BJ (cell line): ENCODE results near the gene SYNGAP1. TPM values are rescaled to one million over a fixed set of nuclear protein-coding genes. Genes with fewer than 3 reads are reported as not detected.
"Not testable (repeated sequence)": the region's sequence is repeated elsewhere in the genome, so short reads cannot be mapped to it uniquely, and the experiment has no call there.

ENCODE experiments used
- CTCF ChIA-PET: fragments of 350-600 bp; formaldehyde crosslinking; extraction: SDS; loops from one replicate; lab custom pipeline; 2021; ENCODE audit warnings: antibody characterized with exemption, inconsistent platforms; lab: Yijun Ruan, JAX
- POLR2A ChIA-PET: fragments of 300-600 bp; sonication (Branson Sonifier 250); formaldehyde crosslinking; extraction: SDS; loops from one replicate; lab custom pipeline; 2021; ENCODE audit warnings: antibody characterized with exemption; lab: Charles Lee
- DNase-seq: peaks from one replicate; pipeline ENCODE4 v3.0.0-alpha.2; 2011; ENCODE audit warnings: low read depth
- H3K27me3 ChIP-seq: 2 replicates; pipeline ENCODE4 v1.6.0; 2011; ENCODE audit warnings: low read length; ENCODE audit not compliant: control insufficient read depth, insufficient read depth
- H3K36me3 ChIP-seq: 2 replicates; pipeline ENCODE4 v1.5.1; 2011; ENCODE audit warnings: low read length; ENCODE audit not compliant: control insufficient read depth, insufficient read depth
- H3K4me3 ChIP-seq: 2 replicates; pipeline ENCODE4 v1.5.1; 2011; ENCODE audit warnings: low read depth, mild to moderate bottlenecking, control low read depth, low read length
- CTCF ChIP-seq: IDR thresholded peaks from 2 replicates; pipeline ENCODE4 v1.5.1; 2011; ENCODE audit warnings: low read depth, mild to moderate bottlenecking, control low read depth, inconsistent platforms, low read length, moderate library complexity; ENCODE audit not compliant: insufficient read depth
- polyA plus RNA-seq: library from polyadenylated mRNA; depleted of rRNA; stranded (reverse); fragments of >200 nt; gene quantifications from 2 replicates; pipeline ENCODE4 v1.2.3, GENCODE V29; 2011

SYNGAP1 gene
- polyA plus RNA-seq, 1 experiment = 5.7 TPM

GRCh38 chr6:33481192-33481591 lies 61.3 kb downstream of the SYNGAP1 start:
- TF ChIP-seq CTCF = no peak
- DNase-seq = no peak
- CTCF ChIA-PET = no interaction called here
- H3K36me3 ChIP-seq = no peaks in the 10 kb centered on the region
- H3K4me3 ChIP-seq = no peak overlapping the region
- POLR2A ChIA-PET = no interaction called here
- peaks cover 7% of the 10 kb centered on the region for H3K27me3 ChIP-seq

- H3K27me3 ChIP-seq, DNase-seq, H3K4me3 ChIP-seq, POLR2A ChIA-PET, H3K36me3 ChIP-seq, CTCF ChIA-PET: not testable (repeated sequence)
Measured at GRCh38 chr6:33482620-33483019, 62.8 kb downstream of the SYNGAP1 start.

GRCh38 chr6:33483678-33484077 lies 63.8 kb downstream of the SYNGAP1 start:
- peaks cover 5% of the 10 kb centered on the region for H3K27me3 ChIP-seq
- ChIA-PET POLR2A (no interaction called here), CTCF (no interaction called here)
- no peaks in the 10 kb centered on the region for H3K36me3 ChIP-seq
- DNase-seq = no peak
- no peak for TF ChIP-seq CTCF
- no peak overlapping the region for H3K4me3 ChIP-seq

- H3K36me3 ChIP-seq, CTCF ChIA-PET, DNase-seq: not testable (repeated sequence)
Measured at GRCh38 chr6:33484673-33485262, 64.9 kb downstream of the SYNGAP1 start.

GRCh38 chr6:33485680-33486079 lies 65.8 kb downstream of the SYNGAP1 start:
- H3K27me3 ChIP-seq, CTCF ChIA-PET, POLR2A ChIA-PET, H3K4me3 ChIP-seq, H3K36me3 ChIP-seq, DNase-seq: not testable (repeated sequence)

More at GRCh38 chr6:33484673-33485262, 64.9 kb downstream of the SYNGAP1 start:
- POLR2A ChIA-PET, H3K4me3 ChIP-seq, H3K27me3 ChIP-seq: not testable (repeated sequence)

GRCh38 chr6:33488339-33488738 lies 68.5 kb downstream of the SYNGAP1 start:
- no peak for TF ChIP-seq CTCF
- POLR2A ChIA-PET = no interaction called here
- Histone ChIP-seq H3K36me3 (no peaks in the 10 kb centered on the region), H3K4me3 (no peak overlapping the region), H3K27me3 (peaks cover 10% of the 10 kb centered on the region)
- CTCF ChIA-PET = no interaction called here
- no peak for DNase-seq

- no peak for DNase-seq
- H3K4me3 ChIP-seq = no peak overlapping the region
- ChIA-PET POLR2A (no interaction called here), CTCF (no interaction called here)
- no peak for TF ChIP-seq CTCF
- H3K36me3 ChIP-seq = no peaks in the 10 kb centered on the region
- H3K27me3 ChIP-seq = peaks cover 10% of the 10 kb centered on the region
Measured at GRCh38 chr6:33490198-33490597, 70.3 kb downstream of the SYNGAP1 start.
